ENCODE results near the gene KISS1.

DNA sequence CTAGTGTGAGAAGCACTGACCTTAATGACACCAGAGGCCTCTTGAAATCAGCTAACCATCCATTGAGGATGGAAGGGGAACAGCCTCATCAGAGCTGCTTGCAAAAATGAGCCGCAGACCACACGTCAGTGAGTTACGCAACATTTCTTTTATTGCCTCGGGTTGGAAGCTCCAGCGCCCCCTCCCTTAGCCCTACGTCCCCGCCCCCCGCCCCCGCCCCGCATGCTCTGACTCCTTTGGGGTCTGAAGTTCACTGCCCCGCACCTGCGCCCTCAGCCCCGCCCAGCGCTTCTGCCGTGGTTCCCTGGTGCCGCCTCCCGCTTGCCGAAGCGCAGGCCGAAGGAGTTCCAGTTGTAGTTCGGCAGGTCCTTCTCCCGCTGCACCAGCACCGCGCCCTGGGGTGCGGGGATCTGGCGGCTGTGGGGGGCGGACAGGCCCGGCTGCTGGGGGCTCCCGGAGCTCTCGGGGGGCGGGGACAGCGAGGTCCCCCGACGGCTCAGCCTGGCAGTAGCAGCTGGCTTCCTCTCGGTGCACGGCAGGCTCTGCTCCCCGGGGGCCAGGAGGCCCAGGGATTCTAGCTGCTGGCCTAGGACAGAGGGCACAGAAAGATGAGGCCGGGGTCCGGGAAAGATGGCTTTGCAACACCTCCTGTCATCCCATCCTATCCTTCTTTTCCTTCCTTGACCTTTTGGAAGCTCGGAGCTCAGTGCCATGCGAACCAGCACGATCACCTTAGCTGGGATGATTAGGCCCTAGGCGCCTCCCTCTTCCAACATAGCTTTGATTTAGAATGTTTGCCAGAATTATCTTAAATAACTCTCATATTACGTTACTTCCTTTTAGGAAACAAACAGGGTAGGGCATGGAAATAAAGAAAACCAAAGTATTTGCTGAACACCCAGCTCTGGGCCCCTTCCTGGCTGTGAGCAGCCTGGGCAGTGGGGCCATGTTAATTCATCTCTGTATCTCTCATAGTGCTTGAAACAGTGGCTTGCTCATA, 5.8 kb downstream of the KISS1 start:
- TF ChIP-seq, protein P1, sequence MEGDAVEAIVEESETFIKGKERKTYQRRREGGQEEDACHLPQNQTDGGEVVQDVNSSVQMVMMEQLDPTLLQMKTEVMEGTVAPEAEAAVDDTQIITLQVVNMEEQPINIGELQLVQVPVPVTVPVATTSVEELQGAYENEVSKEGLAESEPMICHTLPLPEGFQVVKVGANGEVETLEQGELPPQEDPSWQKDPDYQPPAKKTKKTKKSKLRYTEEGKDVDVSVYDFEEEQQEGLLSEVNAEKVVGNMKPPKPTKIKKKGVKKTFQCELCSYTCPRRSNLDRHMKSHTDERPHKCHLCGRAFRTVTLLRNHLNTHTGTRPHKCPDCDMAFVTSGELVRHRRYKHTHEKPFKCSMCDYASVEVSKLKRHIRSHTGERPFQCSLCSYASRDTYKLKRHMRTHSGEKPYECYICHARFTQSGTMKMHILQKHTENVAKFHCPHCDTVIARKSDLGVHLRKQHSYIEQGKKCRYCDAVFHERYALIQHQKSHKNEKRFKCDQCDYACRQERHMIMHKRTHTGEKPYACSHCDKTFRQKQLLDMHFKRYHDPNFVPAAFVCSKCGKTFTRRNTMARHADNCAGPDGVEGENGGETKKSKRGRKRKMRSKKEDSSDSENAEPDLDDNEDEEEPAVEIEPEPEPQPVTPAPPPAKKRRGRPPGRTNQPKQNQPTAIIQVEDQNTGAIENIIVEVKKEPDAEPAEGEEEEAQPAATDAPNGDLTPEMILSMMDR (IDR thresholded peaks at IDR 0.05): no peak
- TF ChIP-seq POLR2A (IDR thresholded peaks at IDR 0.05): no peak

Measured in transverse colon (tissue), 3 donors.